ENCODE data around the gene NDUFB3. TPM values are rescaled to one million over a fixed set of nuclear protein-coding genes. Genes with fewer than 3 reads are reported as not detected.
A peak's percentile ranks its signal among the peaks of the same experiment; 100 is the strongest.

The NDUFB3 gene
- total and polyA plus RNA-seq, 10 of the 15 experiments (the other 5 are each of a cell fraction or from before 2014, with no cell fraction given), result 115 to 1,059 (median 187) TPM

GRCh38 chr2:201118121-201118960 is 46.5 kb downstream of the NDUFB3 start (continued):
- TF ChIP-seq GATAD2B (conservative IDR thresholded peaks at IDR 0.05; ENCODE audit: low read depth) (peak; percentile 99), JUNB (IDR thresholded peaks at IDR 0.05) (peak; percentile 9; the same call in 1 of the 2 replicates), KDM1A (IDR thresholded peaks at IDR 0.05; ENCODE audit: borderline replicate concordance) (no peak), DPF2 (IDR thresholded peaks at IDR 0.05) (peak; percentile 92), NBN (IDR thresholded peaks at IDR 0.05) (peak; percentile 97), REST (IDR thresholded peaks at IDR 0.05; ENCODE audit: low read depth, low read length) (no peak), SIX5 (IDR thresholded peaks at IDR 0.05; ENCODE audit: low read depth, low read length, severe bottlenecking) (no peak), NKRF (conservative IDR thresholded peaks at IDR 0.05) (peak; percentile 49; the same call in 1 of the 2 replicates), ZBTB4 (CRISPR knock-in tag; IDR thresholded peaks at IDR 0.05) (no peak), ATF2 (IDR thresholded peaks at IDR 0.05; ENCODE audit: low read length) (no peak), RAD51 (IDR thresholded peaks at IDR 0.05) (0 out of 2 replicates have a peak, but pooled peaks have one; percentile 17)
- TF ChIP-seq, protein P1, sequence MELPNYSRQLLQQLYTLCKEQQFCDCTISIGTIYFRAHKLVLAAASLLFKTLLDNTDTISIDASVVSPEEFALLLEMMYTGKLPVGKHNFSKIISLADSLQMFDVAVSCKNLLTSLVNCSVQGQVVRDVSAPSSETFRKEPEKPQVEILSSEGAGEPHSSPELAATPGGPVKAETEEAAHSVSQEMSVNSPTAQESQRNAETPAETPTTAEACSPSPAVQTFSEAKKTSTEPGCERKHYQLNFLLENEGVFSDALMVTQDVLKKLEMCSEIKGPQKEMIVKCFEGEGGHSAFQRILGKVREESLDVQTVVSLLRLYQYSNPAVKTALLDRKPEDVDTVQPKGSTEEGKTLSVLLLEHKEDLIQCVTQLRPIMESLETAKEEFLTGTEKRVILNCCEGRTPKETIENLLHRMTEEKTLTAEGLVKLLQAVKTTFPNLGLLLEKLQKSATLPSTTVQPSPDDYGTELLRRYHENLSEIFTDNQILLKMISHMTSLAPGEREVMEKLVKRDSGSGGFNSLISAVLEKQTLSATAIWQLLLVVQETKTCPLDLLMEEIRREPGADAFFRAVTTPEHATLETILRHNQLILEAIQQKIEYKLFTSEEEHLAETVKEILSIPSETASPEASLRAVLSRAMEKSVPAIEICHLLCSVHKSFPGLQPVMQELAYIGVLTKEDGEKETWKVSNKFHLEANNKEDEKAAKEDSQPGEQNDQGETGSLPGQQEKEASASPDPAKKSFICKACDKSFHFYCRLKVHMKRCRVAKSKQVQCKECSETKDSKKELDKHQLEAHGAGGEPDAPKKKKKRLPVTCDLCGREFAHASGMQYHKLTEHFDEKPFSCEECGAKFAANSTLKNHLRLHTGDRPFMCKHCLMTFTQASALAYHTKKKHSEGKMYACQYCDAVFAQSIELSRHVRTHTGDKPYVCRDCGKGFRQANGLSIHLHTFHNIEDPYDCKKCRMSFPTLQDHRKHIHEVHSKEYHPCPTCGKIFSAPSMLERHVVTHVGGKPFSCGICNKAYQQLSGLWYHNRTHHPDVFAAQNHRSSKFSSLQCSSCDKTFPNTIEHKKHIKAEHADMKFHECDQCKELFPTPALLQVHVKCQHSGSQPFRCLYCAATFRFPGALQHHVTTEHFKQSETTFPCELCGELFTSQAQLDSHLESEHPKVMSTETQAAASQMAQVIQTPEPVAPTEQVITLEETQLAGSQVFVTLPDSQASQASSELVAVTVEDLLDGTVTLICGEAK (IDR thresholded peaks at IDR 0.05; ENCODE audit: borderline replicate concordance), result no peak
- TF ChIP-seq, protein P2, sequence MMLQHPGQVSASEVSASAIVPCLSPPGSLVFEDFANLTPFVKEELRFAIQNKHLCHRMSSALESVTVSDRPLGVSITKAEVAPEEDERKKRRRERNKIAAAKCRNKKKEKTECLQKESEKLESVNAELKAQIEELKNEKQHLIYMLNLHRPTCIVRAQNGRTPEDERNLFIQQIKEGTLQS (IDR thresholded peaks at IDR 0.05; ENCODE audit: borderline replicate concordance, extremely low read depth, low read depth, low read length), result no peak
